IMR-90 (cell line): ENCODE measurements around the gene ZNF169. TPM values are rescaled to one million over a fixed set of nuclear protein-coding genes. Genes with fewer than 3 reads are reported as not detected.

ENCODE experiments used
- ATAC-seq: fragments of 200-7000 bp; cut with Tn5 transposase; 2 replicates; pipeline ENCODE4 v1.9.1; 2020; ENCODE audit warnings: low read depth, mild to moderate bottlenecking, moderate library complexity
- BruUV-seq: library from RNA; stranded (reverse); fragments of 400-500 nt; replicated peaks from 2 replicates; lab custom pipeline; 2021; lab: Mats Ljungman, UMichigan
- CTCF ChIA-PET: fragments of 300-600 bp; formaldehyde crosslinking; extraction: SDS; loops from one replicate; lab custom pipeline; 2021; ENCODE audit warnings: antibody characterized with exemption; lab: Yijun Ruan, JAX
- POLR2A ChIA-PET: fragments of 300-600 bp; sonication (Branson Sonifier 250); formaldehyde crosslinking; loops from one replicate; lab custom pipeline; 2022; ENCODE audit warnings: antibody characterized with exemption; ENCODE audit not compliant: unreplicated experiment; lab: Charles Lee
- DNase-seq: peaks from one replicate; pipeline ENCODE4 v3.0.0; 2013
- H2AFZ ChIP-seq: replicated peaks from 2 replicates; pipeline ENCODE3; 2013; ENCODE audit warnings: low read length, mild to moderate bottlenecking; ENCODE audit not compliant: poor library complexity
- H2AK5ac ChIP-seq: 2 replicates; pipeline ENCODE4 v1.6.1; 2013; ENCODE audit warnings: low read depth, low read length, inconsistent platforms
- H2AK9ac ChIP-seq: replicated peaks from 2 replicates; pipeline ENCODE3; 2013; ENCODE audit warnings: mild to moderate bottlenecking, low read depth, low read length, moderate library complexity; ENCODE audit not compliant: poor library complexity
- H2BK120ac ChIP-seq: 2 replicates; pipeline ENCODE4 v1.6.1; 2013; ENCODE audit warnings: low read depth, low read length, inconsistent platforms
- H2BK15ac ChIP-seq: 3 replicates; pipeline ENCODE4 v1.6.1; 2013; ENCODE audit warnings: low read depth, low read length, inconsistent platforms
- H2BK20ac ChIP-seq: 2 replicates; pipeline ENCODE4 v1.6.1; 2013; ENCODE audit warnings: low read depth, mild to moderate bottlenecking, inconsistent platforms, low read length, moderate library complexity
- H2BK5ac ChIP-seq: 2 replicates; pipeline ENCODE4 v1.6.1; 2013; ENCODE audit warnings: mild to moderate bottlenecking, low read depth, low read length, inconsistent platforms; ENCODE audit not compliant: poor library complexity, severe bottlenecking
- H3K14ac ChIP-seq: replicated peaks from 2 replicates; pipeline ENCODE4 v1.6.1; 2013; ENCODE audit warnings: low read depth, low read length, inconsistent platforms
- H3K18ac ChIP-seq: 2 replicates; pipeline ENCODE4 v1.6.1; 2013; ENCODE audit warnings: low read depth, low read length, control low read depth
- H3K23ac ChIP-seq: 2 replicates; pipeline ENCODE4 v1.6.1; 2013; ENCODE audit warnings: low read depth, low read length, inconsistent platforms
- H3K27ac ChIP-seq: 2 replicates; pipeline ENCODE4 v1.5.1; 2013; ENCODE audit warnings: mild to moderate bottlenecking, control low read depth, low read length; ENCODE audit not compliant: insufficient read depth
- H3K27me3 ChIP-seq: 2 replicates; pipeline ENCODE4 v1.6.1; 2013; ENCODE audit warnings: low read length; ENCODE audit not compliant: control insufficient read depth, insufficient read depth
- H3K36me3 ChIP-seq: 2 replicates; pipeline ENCODE4 v1.6.1; 2013; ENCODE audit warnings: low read length, mixed read lengths; ENCODE audit not compliant: control insufficient read depth, insufficient read depth
- H3K4ac ChIP-seq: 2 replicates; pipeline ENCODE4 v1.6.1; 2013; ENCODE audit warnings: low read depth, low read length, inconsistent platforms
- H3K4me1 ChIP-seq: 2 replicates; pipeline ENCODE4 v1.6.1; 2013; ENCODE audit warnings: low read length, mixed read lengths; ENCODE audit not compliant: control insufficient read depth, insufficient read depth
- H3K4me2 ChIP-seq: 2 replicates; pipeline ENCODE4 v1.6.1; 2013; ENCODE audit warnings: low read depth, mild to moderate bottlenecking, control low read depth, low read length, moderate library complexity
- H3K4me3 ChIP-seq: 2 replicates; pipeline ENCODE4 v1.5.1; 2013; ENCODE audit warnings: low read depth, mild to moderate bottlenecking, control low read depth, low read length, moderate library complexity; ENCODE audit not compliant: insufficient read depth
- H3K56ac ChIP-seq: 2 replicates; pipeline ENCODE4 v1.6.1; 2013; ENCODE audit warnings: low read length, inconsistent platforms; ENCODE audit not compliant: insufficient read depth; ENCODE audit errors: extremely low read depth
- H3K79me1 ChIP-seq, 2 experiments: 2 replicates each; pipeline ENCODE4 v1.6.1; 2013; ENCODE audit warnings: low read length in 2 of 2, inconsistent platforms in 1 of 2, low read depth in 1 of 2
- H3K9ac ChIP-seq: 2 replicates; pipeline ENCODE4 v1.6.1; 2013; ENCODE audit warnings: low read depth, low read length, control low read depth
- H3K9me1 ChIP-seq: 2 replicates; pipeline ENCODE4 v1.6.1; 2013; ENCODE audit warnings: low read length, inconsistent platforms; ENCODE audit not compliant: insufficient read depth
- H3K9me3 ChIP-seq: 2 replicates; pipeline ENCODE4 v1.6.1; 2013; ENCODE audit warnings: low read length; ENCODE audit not compliant: control insufficient read depth, insufficient read depth
- H4K20me1 ChIP-seq: 2 replicates; pipeline ENCODE4 v1.6.1; 2013; ENCODE audit warnings: low read length, inconsistent platforms; ENCODE audit not compliant: insufficient read depth
- H4K5ac ChIP-seq: 2 replicates; pipeline ENCODE4 v1.6.1; 2013; ENCODE audit warnings: mild to moderate bottlenecking, low read depth, low read length, control low read depth
- H4K8ac ChIP-seq, 2 experiments: 2 replicates each; pipeline ENCODE4 v1.6.1; 2013; ENCODE audit warnings: low read depth in 2 of 2, low read length in 2 of 2, control low read depth in 1 of 2, inconsistent platforms in 1 of 2
- H4K91ac ChIP-seq: 2 replicates; pipeline ENCODE4 v1.6.1; 2013; ENCODE audit warnings: low read depth, low read length, inconsistent platforms; ENCODE audit not compliant: insufficient read depth
- CEBPB ChIP-seq: IDR thresholded peaks from 2 replicates; pipeline ENCODE4 v1.6.1; 2012; ENCODE audit warnings: low read depth, low read length, improper control_type of control experiment
- MAFK ChIP-seq: IDR thresholded peaks from 2 replicates; pipeline ENCODE4 v1.6.1; 2012; ENCODE audit warnings: low read depth, low read length, improper control_type of control experiment
- RFX5 ChIP-seq: IDR thresholded peaks from 2 replicates; pipeline ENCODE4 v1.8.0; 2012; ENCODE audit warnings: low read depth, mild to moderate bottlenecking, low read length, moderate library complexity
- WGBS, 2 experiments: methylation state at CpG; one replicate each; pipeline versions ENCODE4 v1.1.5 to v1.1.7; 2013; ENCODE audit warnings: missing lambda C conversion rate in 2 of 2; ENCODE audit not compliant: insufficient read length in 1 of 2; ENCODE audit errors: extremely low coverage in 2 of 2; 5-methylcytosine and 5-hydroxymethylcytosine counted together
- dilution Hi-C: fragments of 300-500 bp; cut with HindIII; formaldehyde crosslinking; loops from one replicate; pipeline ENCODE4 v1.14.3; 2018; ENCODE audit warnings: low sequenced_read_pairs; ENCODE audit not compliant: unreplicated experiment
- in situ Hi-C: fragments of 300-500 bp; cut with MboI; formaldehyde crosslinking; loops from 3 replicates; pipeline ENCODE4 v1.14.3; 2019; ENCODE audit warnings: low sequenced_read_pairs, inconsistent platforms, mixed read lengths
- intact Hi-C: fragments of 100-400 bp; cut with micrococcal nuclease; formaldehyde crosslinking; loops from 2 replicates; pipeline ENCODE4 v1.10.0; 2022
- polyA plus RNA-seq, 3 experiments: library from polyadenylated mRNA; depleted of rRNA; stranded (reverse); fragments of >200 nt; gene quantifications; 2 replicates each; pipeline ENCODE4 v1.2.3, GENCODE V29; 2012; ENCODE audit warnings: low replicate concordance in 1 of 3
- total RNA-seq: library from RNA; depleted of rRNA; stranded (reverse); fragments of >200 nt; gene quantifications from 2 replicates; pipeline ENCODE4 v1.2.3, GENCODE V29; 2012
- TF ChIP-seq, protein P1 (sequence below): conservative IDR thresholded peaks from 2 replicates; pipeline ENCODE4 v1.5.1; 2012; ENCODE audit warnings: mild to moderate bottlenecking, low read depth, low read length, improper control_type of control experiment

The ZNF169 gene
- total and polyA plus RNA-seq, 2 of the 4 experiments (the other 2 are of a cell fraction) = 2.7 to 3.2 TPM

- ChIA-PET POLR2A (no interaction called here), CTCF (no interaction called here)
- no peaks in the 10 kb centered on the region for H3K9me1 ChIP-seq
- WGBS, 2 experiments = 0% methylated on average over 1 of the region's 5 CpGs; no CpG with 5 or more reads in 1 of the 2 experiments
- no peaks in the 10 kb centered on the region for H3K79me1 ChIP-seq
- no peak overlapping the region for H3K23ac ChIP-seq
- in situ Hi-C loops = no loop called here
- no peak overlapping the region for H3K4me2 ChIP-seq
- H3K9ac ChIP-seq = no peak overlapping the region
- H2AFZ ChIP-seq = no peak overlapping the region
- no peak overlapping the region for H3K4me3 ChIP-seq
- no peaks in the 10 kb centered on the region for H4K20me1 ChIP-seq
- no peak overlapping the region for H3K18ac ChIP-seq
- DNase-seq (no peak), ATAC-seq (no peak)
- no peak overlapping the region for H3K14ac ChIP-seq
- no peak overlapping the region for H2AK9ac ChIP-seq
- H2BK20ac ChIP-seq = no peak overlapping the region
- no peak overlapping the region for H4K5ac ChIP-seq
- dilution Hi-C loops = no loop called here
- H2BK120ac ChIP-seq = no peak overlapping the region
- H2BK15ac ChIP-seq = no peak overlapping the region
- H3K9me3 ChIP-seq = no peaks in the 10 kb centered on the region
- no peak overlapping the region for H2AK5ac ChIP-seq
- BruUV-seq = no TSS peak
- no peak overlapping the region for H3K4ac ChIP-seq
- no peak overlapping the region for H3K27ac ChIP-seq
- no peaks in the 10 kb centered on the region for H3K36me3 ChIP-seq
- H3K56ac ChIP-seq = no peak overlapping the region
- no peak overlapping the region for H2BK5ac ChIP-seq
- no peak overlapping the region for H4K91ac ChIP-seq
- H4K8ac ChIP-seq = no peak overlapping the region
- peaks cover 2% of the 10 kb centered on the region for H3K4me1 ChIP-seq
- TF ChIP-seq MAFK (peak; percentile 61), RFX5 (no peak), CEBPB (no peak)
- TF ChIP-seq, protein P1, sequence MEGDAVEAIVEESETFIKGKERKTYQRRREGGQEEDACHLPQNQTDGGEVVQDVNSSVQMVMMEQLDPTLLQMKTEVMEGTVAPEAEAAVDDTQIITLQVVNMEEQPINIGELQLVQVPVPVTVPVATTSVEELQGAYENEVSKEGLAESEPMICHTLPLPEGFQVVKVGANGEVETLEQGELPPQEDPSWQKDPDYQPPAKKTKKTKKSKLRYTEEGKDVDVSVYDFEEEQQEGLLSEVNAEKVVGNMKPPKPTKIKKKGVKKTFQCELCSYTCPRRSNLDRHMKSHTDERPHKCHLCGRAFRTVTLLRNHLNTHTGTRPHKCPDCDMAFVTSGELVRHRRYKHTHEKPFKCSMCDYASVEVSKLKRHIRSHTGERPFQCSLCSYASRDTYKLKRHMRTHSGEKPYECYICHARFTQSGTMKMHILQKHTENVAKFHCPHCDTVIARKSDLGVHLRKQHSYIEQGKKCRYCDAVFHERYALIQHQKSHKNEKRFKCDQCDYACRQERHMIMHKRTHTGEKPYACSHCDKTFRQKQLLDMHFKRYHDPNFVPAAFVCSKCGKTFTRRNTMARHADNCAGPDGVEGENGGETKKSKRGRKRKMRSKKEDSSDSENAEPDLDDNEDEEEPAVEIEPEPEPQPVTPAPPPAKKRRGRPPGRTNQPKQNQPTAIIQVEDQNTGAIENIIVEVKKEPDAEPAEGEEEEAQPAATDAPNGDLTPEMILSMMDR = no peak
- intact Hi-C loops = loop anchor here (5.0 kb wide), 1 partner anchor 249 kb away; no protein-coding TSS in a partner anchor
- peaks cover 2% of the 10 kb centered on the region; the same call in 1 of the 2 replicates for H3K27me3 ChIP-seq
Measured at GRCh38 chr9:94210616-94211603, 48.2 kb upstream of the ZNF169 start.
